Prostate gland (tissue), 2 donors: ENCODE measurements around the gene FCGR3B. TPM values are rescaled to one million over a fixed set of nuclear protein-coding genes. Genes with fewer than 3 reads are reported as not detected.
"Not testable (repeated sequence)": the region's sequence is repeated elsewhere in the genome, so short reads cannot be mapped to it uniquely, and the experiment has no call there.

Experiments
- DNase-seq: peaks from one replicate; pipeline ENCODE4 v3.0.0-alpha.2; 2019; ENCODE audit warnings: low spot score
- H3K27ac ChIP-seq, 2 donors: fragments of 200-600 bp; sonication (generic); 2 replicates each; pipeline ENCODE4 v1.5.1; 2017 to 2019
- H3K27me3 ChIP-seq: fragments of 200-600 bp; sonication (generic); replicated peaks from 2 replicates; pipeline ENCODE4 v1.5.1; 2019; ENCODE audit not compliant: insufficient read depth
- H3K36me3 ChIP-seq, 2 donors: fragments of 200-600 bp; sonication (generic); 1 replicate in 1 of 2; 2 replicates in 1 of 2; pipeline versions ENCODE4 v1.5.1 to v1.8.1; 2017 to 2019
- H3K4me1 ChIP-seq: fragments of 200-600 bp; sonication (generic); replicated peaks from 2 replicates; pipeline ENCODE4 v1.5.1; 2019
- H3K4me3 ChIP-seq, 2 donors: fragments of 200-600 bp; sonication (generic); 2 replicates each; pipeline ENCODE4 v1.5.1; 2017 to 2019
- H3K9me3 ChIP-seq: fragments of 200-600 bp; sonication (generic); 2 replicates; pipeline ENCODE4 v1.5.1; 2017
- WGBS: methylation state at CpG from one replicate; pipeline ENCODE4 v1.1.5; 2018; 5-methylcytosine and 5-hydroxymethylcytosine counted together
- intact Hi-C: fragments of 100-400 bp; cut with DNase I; formaldehyde crosslinking; loops from one replicate; pipeline ENCODE4 v1.14.2; 2022
- total RNA-seq, 2 donors: library from RNA; depleted of rRNA; stranded (reverse); fragments of >200 nt; gene quantifications; one replicate each; pipeline ENCODE4 v1.1.0, GENCODE V29; 2016
- TF ChIP-seq, protein P1 (sequence below), 4 experiments: fragments of 200-600 bp in 2 of 4; fragments of 450-650 bp in 2 of 4; sonication (generic) in 2 of 4; IDR thresholded peaks; 1 replicate in 3 of 4; 2 replicates in 1 of 4; pipeline ENCODE4 v1.5.1; 2016 to 2019; ENCODE audit warnings: antibody characterized with exemption in 4 of 4, mild to moderate bottlenecking in 2 of 4, moderate library complexity in 2 of 4

FCGR3B gene
- total RNA-seq, 2 donors from 2014 or later, result 2.1 TPM; not detected in 1

DNA sequence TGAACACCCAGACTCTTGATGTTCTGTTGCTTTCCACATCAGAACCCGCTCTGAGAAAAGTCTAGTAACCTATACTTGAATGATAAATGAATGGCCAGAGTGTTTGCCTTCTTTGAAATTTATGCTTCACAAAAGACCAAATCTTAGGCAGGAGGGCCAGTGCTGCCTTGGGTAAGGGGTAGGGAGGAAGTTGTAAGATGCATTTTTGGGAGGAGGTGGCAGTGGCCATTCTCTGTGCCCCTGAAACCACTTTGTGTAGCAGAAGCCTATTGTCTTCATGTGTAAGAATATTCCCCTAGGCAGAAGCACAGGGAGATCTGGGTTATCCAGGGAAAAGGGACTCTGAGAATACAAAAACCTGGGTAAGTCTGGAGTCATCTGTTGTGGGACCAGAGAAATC lies 32.6 kb upstream of the FCGR3B start:
- H3K9me3 ChIP-seq, H3K4me1 ChIP-seq, DNase-seq, H3K4me3 ChIP-seq, H3K36me3 ChIP-seq, H3K27me3 ChIP-seq, intact Hi-C loops, H3K27ac ChIP-seq: not testable (repeated sequence)
- WGBS, result no CpG with 5 or more reads among the region's 1 CpG

DNA sequence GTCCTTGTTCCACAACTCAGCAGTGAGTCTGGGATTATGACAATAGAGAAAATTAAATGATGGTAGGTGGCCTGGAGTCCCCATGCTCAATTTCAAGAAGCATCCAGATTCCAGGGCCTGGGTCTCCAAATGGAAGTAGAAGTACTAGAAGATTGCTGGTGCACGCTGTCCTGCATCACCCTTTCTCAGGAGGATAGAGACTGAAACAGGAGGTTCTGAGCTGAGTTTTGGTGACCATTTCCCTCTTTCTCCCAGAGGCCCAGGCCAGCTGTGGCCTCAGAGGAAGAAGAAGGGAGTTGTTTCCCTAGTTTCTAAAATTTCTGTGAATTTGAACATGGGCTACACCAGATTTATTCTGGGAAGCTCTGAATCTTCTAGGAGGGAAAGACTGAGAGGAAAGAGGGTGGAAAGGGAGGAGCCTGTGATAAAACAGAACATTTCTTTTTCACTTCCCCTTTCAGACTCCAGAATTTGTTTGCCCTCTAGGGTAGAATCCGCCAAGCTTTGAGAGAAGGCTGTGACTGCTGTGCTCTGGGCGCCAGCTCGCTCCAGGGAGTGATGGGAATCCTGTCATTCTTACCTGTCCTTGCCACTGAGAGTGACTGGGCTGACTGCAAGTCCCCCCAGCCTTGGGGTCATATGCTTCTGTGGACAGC lies 31.8 kb upstream of the FCGR3B start, which contains the start of gene FCGR2B:
FCGR2B (plus strand) TSS at position 460 of the 656 bp plus-strand sequence; CDS start at position 559, 99 bp downstream.
- H3K36me3 ChIP-seq, H3K27ac ChIP-seq, H3K4me1 ChIP-seq, H3K9me3 ChIP-seq, intact Hi-C loops, H3K27me3 ChIP-seq, H3K4me3 ChIP-seq, DNase-seq: not testable (repeated sequence)
- WGBS, result no CpG with 5 or more reads among the region's 4 CpGs

DNA sequence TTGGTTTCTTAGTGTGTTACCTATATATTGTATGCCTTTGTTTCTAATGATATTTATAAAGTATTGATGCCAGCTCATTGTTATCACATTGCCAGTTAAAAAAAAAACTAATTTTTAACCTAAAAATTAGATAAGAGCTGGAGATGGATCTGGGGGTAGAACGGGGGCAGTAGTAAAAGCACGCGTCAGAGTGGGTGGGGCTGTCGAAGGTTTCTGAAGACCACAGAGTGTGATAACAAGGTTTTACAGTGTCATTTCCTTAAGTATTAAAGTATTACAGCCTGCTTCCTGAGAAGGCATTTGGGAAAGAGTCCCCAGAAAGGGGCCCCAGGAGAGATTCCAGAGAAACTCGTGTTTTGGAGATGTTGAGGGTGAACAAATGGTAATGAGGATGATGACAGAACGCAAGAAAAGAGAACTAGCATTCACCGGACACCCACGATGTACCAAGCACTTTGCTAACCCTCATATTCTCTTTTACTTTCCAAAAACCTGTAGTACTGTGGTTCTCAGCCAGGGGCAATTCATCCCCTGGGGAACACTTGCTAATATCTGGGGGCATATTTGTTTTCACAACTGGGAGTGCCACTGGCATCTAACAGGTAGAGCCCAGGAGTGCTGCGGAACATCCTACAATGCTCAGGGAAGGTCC lies 30.8 kb upstream of the FCGR3B start:
- 81% methylated on average over 3 of the region's 9 CpGs for WGBS
- H3K4me1 ChIP-seq, H3K9me3 ChIP-seq, H3K4me3 ChIP-seq, intact Hi-C loops, H3K36me3 ChIP-seq, H3K27me3 ChIP-seq, DNase-seq, H3K27ac ChIP-seq: not testable (repeated sequence)

DNA sequence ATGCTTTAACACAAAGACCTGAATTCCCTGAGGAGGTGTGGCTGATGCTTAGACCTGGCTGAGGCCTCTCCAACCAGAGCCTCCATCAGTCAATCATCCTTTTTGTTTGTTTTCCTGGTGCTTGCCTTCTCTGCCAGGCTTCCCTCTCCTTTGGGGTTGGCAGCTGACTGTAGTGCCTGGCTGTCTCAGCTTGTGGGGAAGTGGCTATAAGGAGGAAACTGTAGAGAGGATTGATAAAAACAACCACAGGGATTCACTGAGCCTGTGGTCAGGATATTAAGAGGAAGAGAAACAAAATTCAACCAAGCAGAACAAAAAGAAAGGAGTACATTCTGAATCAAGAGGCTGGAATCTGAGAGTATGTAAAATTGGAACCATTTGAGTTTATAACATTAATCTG lies 27.5 kb upstream of the FCGR3B start:
- intact Hi-C loops, H3K36me3 ChIP-seq, H3K4me3 ChIP-seq, H3K4me1 ChIP-seq, H3K27me3 ChIP-seq, H3K27ac ChIP-seq, H3K9me3 ChIP-seq, DNase-seq: not testable (repeated sequence)

DNA sequence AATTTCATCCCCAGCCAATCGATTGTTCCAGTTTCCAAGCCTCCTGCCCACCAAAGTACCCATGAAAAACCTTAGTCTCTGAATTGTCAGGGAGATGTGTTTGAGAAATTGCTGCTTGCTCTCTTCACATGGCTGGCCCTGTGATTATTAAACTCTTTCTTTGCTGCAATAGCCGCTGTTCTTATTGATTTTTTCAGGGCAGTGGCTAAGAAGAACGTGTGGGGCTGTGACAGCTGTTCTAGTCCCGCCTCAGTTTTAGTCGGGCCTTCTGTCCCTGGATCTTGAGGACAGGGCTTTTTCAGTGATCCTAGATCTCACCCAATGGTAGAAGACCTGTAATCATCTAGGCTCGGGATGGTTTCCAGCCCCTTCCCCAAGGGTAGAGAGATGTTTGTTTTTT lies 23.0 kb upstream of the FCGR3B start:
- WGBS, result 67% methylated on average over 5 of the region's 6 CpGs
- H3K9me3 ChIP-seq, H3K4me1 ChIP-seq, H3K4me3 ChIP-seq, DNase-seq, H3K27ac ChIP-seq, H3K27me3 ChIP-seq, H3K36me3 ChIP-seq, intact Hi-C loops: not testable (repeated sequence)

DNA sequence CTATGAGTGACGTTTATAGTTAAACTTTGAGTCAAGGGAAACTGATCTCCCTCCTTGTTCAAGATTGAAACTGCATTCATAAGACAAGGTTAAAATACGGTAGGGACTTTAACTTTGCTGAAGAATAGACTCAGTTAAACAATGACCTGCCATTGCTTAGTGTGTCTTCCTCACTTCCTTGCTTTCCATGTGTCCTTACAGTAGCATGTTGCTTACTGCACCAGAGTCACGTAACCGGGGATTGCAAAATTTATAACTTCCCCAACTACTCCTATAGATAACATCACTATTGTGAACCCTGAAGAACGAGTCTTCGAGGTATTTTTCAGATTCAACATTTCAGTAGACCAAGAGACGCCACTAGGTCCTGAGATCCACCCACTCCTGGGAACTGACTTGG lies 22.6 kb upstream of the FCGR3B start:
- DNase-seq, intact Hi-C loops, H3K9me3 ChIP-seq, H3K27me3 ChIP-seq, H3K27ac ChIP-seq, H3K4me3 ChIP-seq, H3K36me3 ChIP-seq, H3K4me1 ChIP-seq: not testable (repeated sequence)
- WGBS, result 41% methylated on average over 2 of the region's 7 CpGs

DNA sequence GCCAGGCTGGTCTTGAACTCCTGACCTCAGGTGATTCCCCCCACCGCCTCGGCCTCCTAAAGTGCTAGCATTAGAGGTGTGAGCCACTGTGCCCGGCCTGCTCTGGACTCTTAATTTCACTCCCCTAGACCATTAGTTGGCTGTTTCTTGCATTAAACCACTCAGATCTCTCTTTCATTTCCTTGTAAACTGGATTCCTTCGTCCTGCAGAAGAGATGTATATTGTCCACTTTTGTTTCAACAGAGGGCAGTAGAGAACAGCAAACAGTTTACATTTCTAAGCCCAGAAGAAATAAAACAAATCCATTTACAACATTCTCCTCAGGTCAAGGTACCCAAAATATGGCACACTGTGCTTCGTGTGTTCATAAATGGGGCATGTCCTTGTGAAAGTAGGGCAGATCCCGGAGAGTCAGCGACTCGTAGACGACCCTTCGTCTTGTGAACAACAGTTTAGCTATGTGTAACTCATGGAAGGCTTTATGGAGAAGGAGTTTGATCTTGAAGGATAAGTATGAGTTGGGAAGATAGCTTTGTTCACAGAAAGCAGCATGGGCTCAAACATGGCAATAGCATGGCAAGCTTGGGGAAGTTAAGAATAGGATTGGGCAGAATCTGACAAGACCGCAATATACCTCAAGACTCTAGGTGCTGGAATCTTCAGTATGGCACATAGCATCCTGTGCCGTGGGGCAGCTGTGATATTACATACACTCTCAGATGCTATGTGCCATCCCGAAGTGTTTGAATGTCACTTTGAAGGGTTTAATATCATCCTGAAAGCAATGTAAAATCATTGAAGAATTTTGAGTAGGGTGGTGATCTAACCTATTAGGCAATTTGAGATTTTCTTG lies 16.8 kb upstream of the FCGR3B start:
- H3K9me3 ChIP-seq, H3K36me3 ChIP-seq, H3K4me1 ChIP-seq, intact Hi-C loops, H3K27me3 ChIP-seq, H3K4me3 ChIP-seq, H3K27ac ChIP-seq, DNase-seq: not testable (repeated sequence)
- TF ChIP-seq, protein P1, sequence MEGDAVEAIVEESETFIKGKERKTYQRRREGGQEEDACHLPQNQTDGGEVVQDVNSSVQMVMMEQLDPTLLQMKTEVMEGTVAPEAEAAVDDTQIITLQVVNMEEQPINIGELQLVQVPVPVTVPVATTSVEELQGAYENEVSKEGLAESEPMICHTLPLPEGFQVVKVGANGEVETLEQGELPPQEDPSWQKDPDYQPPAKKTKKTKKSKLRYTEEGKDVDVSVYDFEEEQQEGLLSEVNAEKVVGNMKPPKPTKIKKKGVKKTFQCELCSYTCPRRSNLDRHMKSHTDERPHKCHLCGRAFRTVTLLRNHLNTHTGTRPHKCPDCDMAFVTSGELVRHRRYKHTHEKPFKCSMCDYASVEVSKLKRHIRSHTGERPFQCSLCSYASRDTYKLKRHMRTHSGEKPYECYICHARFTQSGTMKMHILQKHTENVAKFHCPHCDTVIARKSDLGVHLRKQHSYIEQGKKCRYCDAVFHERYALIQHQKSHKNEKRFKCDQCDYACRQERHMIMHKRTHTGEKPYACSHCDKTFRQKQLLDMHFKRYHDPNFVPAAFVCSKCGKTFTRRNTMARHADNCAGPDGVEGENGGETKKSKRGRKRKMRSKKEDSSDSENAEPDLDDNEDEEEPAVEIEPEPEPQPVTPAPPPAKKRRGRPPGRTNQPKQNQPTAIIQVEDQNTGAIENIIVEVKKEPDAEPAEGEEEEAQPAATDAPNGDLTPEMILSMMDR (IDR thresholded peaks at IDR 0.05), result peak in 1 of 4 experiments; percentile 27
- 38% methylated on average over 12 of the region's 13 CpGs for WGBS

DNA sequence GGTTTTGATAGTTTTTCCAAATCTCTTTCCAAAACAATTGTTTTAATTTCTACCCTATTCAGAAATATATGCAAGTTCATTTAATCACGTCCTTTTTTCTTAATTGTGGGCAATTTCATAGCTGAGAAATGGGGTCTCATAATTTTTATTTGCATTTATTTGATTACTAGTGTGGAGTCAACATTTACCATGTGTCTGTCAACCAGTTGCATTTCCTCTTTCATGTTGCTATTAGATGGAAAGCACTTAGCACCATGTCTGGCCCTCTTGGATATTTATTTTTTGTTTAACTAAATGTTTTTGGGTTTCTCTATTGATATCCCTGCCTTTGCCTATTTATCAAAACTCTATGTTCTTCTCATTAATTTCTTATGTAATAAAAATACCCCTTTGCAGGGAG lies 13.9 kb upstream of the FCGR3B start:
- DNase-seq, H3K27ac ChIP-seq, H3K4me1 ChIP-seq, H3K9me3 ChIP-seq, intact Hi-C loops, H3K36me3 ChIP-seq, H3K4me3 ChIP-seq, H3K27me3 ChIP-seq: not testable (repeated sequence)
- 75% methylated on average over 1 of the region's 1 CpG for WGBS

DNA sequence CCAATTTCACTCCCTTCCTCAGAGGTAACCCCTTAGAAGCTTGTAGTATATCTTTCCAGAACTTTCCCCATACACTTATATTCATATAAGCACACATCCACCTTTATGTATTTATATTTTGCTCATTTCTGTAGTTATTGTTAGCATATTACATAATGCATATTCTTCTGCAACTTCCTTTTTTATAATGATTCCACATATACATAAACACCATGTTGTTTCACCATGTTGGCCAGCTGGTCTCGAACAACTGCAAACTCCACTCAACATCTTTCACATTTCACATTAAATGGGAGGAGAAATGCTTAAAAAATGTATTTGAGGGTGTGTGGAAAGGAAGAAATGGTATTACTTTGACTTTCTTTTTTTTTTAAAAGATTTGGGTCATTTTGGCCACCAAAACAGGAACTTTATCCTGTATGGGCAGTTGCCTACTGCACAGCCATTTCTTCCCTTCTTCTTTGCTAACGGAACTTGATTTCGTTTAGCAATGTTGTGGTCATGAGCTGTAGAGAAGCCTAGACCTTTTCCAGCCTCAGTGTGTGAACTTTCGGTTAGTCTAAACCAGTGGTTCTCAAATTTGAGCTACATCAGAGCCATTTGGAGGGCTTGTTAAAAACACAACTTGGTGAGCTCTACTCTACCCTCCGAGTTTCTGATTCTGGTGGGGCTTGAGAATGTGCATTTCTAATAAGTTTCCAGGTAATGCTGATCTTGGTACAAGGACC lies 12.7 kb upstream of the FCGR3B start:
- WGBS, result 75% methylated on average over 5 of the region's 5 CpGs
- not testable (repeated sequence) for H3K4me1 ChIP-seq

More for the DNA sequence above, 12.7 kb upstream of the FCGR3B start:
- DNase-seq, intact Hi-C loops, H3K9me3 ChIP-seq, H3K4me3 ChIP-seq, H3K27ac ChIP-seq, H3K36me3 ChIP-seq, H3K27me3 ChIP-seq: not testable (repeated sequence)
